GM18519 (cell line): ENCODE results near the gene GET3.
"Not testable (repeated sequence)": the region's sequence is repeated elsewhere in the genome, so short reads cannot be mapped to it uniquely, and the experiment has no call there.

Experiments
- ATAC-seq: cut with Tn5 transposase; IDR thresholded peaks from one replicate; pipeline ENCODE4 v1.9.1; 2021; ENCODE audit warnings: mild to moderate bottlenecking, moderate library complexity; ENCODE audit not compliant: unreplicated experiment, low FRiP score

The GET3 gene

GRCh38 chr19:12790628-12791344 lies 53.5 kb downstream of the GET3 start:
- no peak for ATAC-seq

- peak; percentile 27 for ATAC-seq
Observed at GRCh38 chr19:12791345-12792050, 54.2 kb downstream of the GET3 start, which contains the start of gene JUNB. Gene JUNB (plus strand): TSS chr19:12791486. CDS start chr19:12791772, 286 bp downstream.

- ATAC-seq: no peak
Observed at GRCh38 chr19:12792051-12792852, 55.0 kb downstream of the GET3 start.

GRCh38 chr19:12792853-12793289 lies 55.6 kb downstream of the GET3 start:
- no peak for ATAC-seq

- peak; percentile 29 for ATAC-seq
Observed at GRCh38 chr19:12793290-12794195, 56.2 kb downstream of the GET3 start.

GRCh38 chr19:12794196-12794941 lies 57.1 kb downstream of the GET3 start:
- ATAC-seq: no peak

GRCh38 chr19:12794971-12795381 lies 57.7 kb downstream of the GET3 start:
- no peak for ATAC-seq

- ATAC-seq: no peak
Observed at GRCh38 chr19:12796146-12797071, 59.1 kb downstream of the GET3 start.

- no peak for ATAC-seq
Observed at GRCh38 chr19:12797141-12797587, 59.9 kb downstream of the GET3 start.

GRCh38 chr19:12797607-12798006 lies 60.3 kb downstream of the GET3 start:
- ATAC-seq: not testable (repeated sequence)
